Measurements from ENCODE around the gene S1PR2. TPM values are rescaled to one million over a fixed set of nuclear protein-coding genes. Genes with fewer than 3 reads are reported as not detected.

S1PR2 gene
- total RNA-seq, 4 donors from 2014 or later = 3.6 to 9.8 (median 5.3) TPM

- Histone ChIP-seq H3K4me1 (peaks cover 12 to 19% of the 10 kb centered on the region in 2 donors), H3K36me3 (no peaks in the 10 kb centered on the region), H3K27ac (peak overlapping the region; percentile 11 to 48 (median 41)), H3K27me3 (no peaks in the 10 kb centered on the region), H3K9me3 (no peaks in the 10 kb centered on the region), H3K4me3 (replicated peaks in 1 of 3) (no peak overlapping the region)
- TF ChIP-seq CTCF (IDR thresholded peaks at IDR 0.05) (peak in 1 of 6 experiments; percentile 6), POLR2A (IDR thresholded peaks at IDR 0.05) (no peak)
- intact Hi-C loops (cut with DNase I) = no loop called here
- DNase-seq = peak; percentile 47 to 61
- 33 to 40% methylated on average over 12 to 13 of the region's 28 CpGs for WGBS, 2 donors
These were observed 3.8 kb downstream of the S1PR2 start for GRCh38 chr19:10227026-10227971.

- 45 to 55% methylated on average over 11 to 13 of the region's 13 CpGs for WGBS, 2 donors
- DNase-seq = peak in 1 of 2 donors; percentile 20
These were observed 4.6 kb downstream of the S1PR2 start for GRCh38 chr19:10226376-10227025.

DNA sequence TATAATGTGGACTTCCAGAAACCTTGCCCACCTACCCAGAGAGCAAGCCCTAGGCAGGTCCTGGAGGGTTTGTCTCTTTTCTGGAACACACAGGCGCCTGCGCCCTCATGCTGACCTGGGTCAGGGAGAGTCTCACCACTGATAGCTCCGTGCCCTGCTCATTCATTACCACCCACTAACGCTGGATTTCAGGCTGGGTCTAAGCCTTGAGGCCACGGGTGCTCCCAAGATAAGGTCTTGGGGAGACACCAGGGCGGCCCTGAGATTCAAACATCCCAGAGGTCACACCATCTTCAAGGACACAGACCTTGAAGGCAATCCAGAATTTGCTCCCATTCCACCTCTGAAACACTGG is 5.1 kb downstream of the S1PR2 start:
- no peak for TF ChIP-seq POLR2A (IDR thresholded peaks at IDR 0.05)
- peaks cover 8 to 19% of the 10 kb centered on the region in 2 donors for H3K4me1 ChIP-seq
- H3K4me3 ChIP-seq (replicated peaks in 1 of 3) = no peak overlapping the region
- intact Hi-C loops (cut with DNase I) = no loop called here
- peak overlapping the region in 2 of 3 donors; percentile 38 to 62 for H3K27ac ChIP-seq
- no peaks in the 10 kb centered on the region for H3K36me3 ChIP-seq
- no peak for DNase-seq
- no peaks in the 10 kb centered on the region for H3K9me3 ChIP-seq
- WGBS, 2 donors = 93 to 100% methylated on average over 3 to 6 of the region's 6 CpGs
- H3K27me3 ChIP-seq = no peaks in the 10 kb centered on the region

More at GRCh38 chr19:10226376-10227025, 4.6 kb downstream of the S1PR2 start:
- Histone ChIP-seq H3K27me3 (no peaks in the 10 kb centered on the region), H3K27ac (peak overlapping the region in 2 of 3 donors; percentile 41 to 62), H3K4me1 (peaks cover 11 to 19% of the 10 kb centered on the region in 2 donors), H3K9me3 (no peaks in the 10 kb centered on the region), H3K36me3 (no peaks in the 10 kb centered on the region), H3K4me3 (replicated peaks in 1 of 3) (no peak overlapping the region)
- intact Hi-C loops (cut with DNase I) = no loop called here
- no peak for TF ChIP-seq POLR2A (IDR thresholded peaks at IDR 0.05)
- no peak for TF ChIP-seq CTCF (IDR thresholded peaks at IDR 0.05)

- H3K4me1 ChIP-seq = peaks cover 0 to 10% of the 10 kb centered on the region in 2 donors
- no peak for DNase-seq
- H3K4me3 ChIP-seq (replicated peaks in 1 of 3) = no peak overlapping the region
- no peaks in the 10 kb centered on the region for H3K27me3 ChIP-seq
- TF ChIP-seq CTCF (IDR thresholded peaks at IDR 0.05) (no peak), POLR2A (IDR thresholded peaks at IDR 0.05) (no peak)
- no peaks in the 10 kb centered on the region for H3K36me3 ChIP-seq
- 96 to 97% methylated on average over 20 to 23 of the region's 23 CpGs for WGBS, 2 donors
- no peak overlapping the region for H3K27ac ChIP-seq
- intact Hi-C loops (cut with DNase I) = no loop called here
- H3K9me3 ChIP-seq = no peaks in the 10 kb centered on the region
These were observed 6.8 kb downstream of the S1PR2 start for GRCh38 chr19:10224337-10224736.

- no peaks in the 10 kb centered on the region for H3K36me3 ChIP-seq
- no peak for DNase-seq
- H3K4me1 ChIP-seq = peaks cover 0 to 10% of the 10 kb centered on the region in 2 donors
- no peak for TF ChIP-seq CTCF (IDR thresholded peaks at IDR 0.05)
- TF ChIP-seq POLR2A (IDR thresholded peaks at IDR 0.05) = no peak
- intact Hi-C loops (cut with DNase I) = no loop called here
- WGBS, 2 donors = 91 to 92% methylated on average over 19 to 28 of the region's 28 CpGs
- no peaks in the 10 kb centered on the region for H3K9me3 ChIP-seq
- H3K4me3 ChIP-seq (replicated peaks in 1 of 3) = no peak overlapping the region
- H3K27ac ChIP-seq = no peak overlapping the region
- H3K27me3 ChIP-seq = no peaks in the 10 kb centered on the region
These were observed 7.5 kb downstream of the S1PR2 start for GRCh38 chr19:10223488-10224213.
